HTERT RPE-1 (cell line): Measurements from ENCODE around the gene CHRM5.

Experiments used
- in situ Hi-C: fragments of 300-500 bp; cut with MboI; formaldehyde crosslinking; loops from 4 replicates; pipeline ENCODE4 v1.14.3; 2020; ENCODE audit warnings: low sequenced_read_pairs

The CHRM5 gene

GRCh38 chr15:33968224-33968623 is at the start of gene CHRM5:
CHRM5 (plus strand) TSS chr15:33968497; CDS start chr15:34062718, 94,221 bp downstream.
- in situ Hi-C loops, result no loop called here

GRCh38 chr15:33923446-33923845 is 44.9 kb upstream of the CHRM5 start:
- in situ Hi-C loops, result no loop called here

GRCh38 chr15:33926260-33926659 is 42.0 kb upstream of the CHRM5 start:
- in situ Hi-C loops, result no loop called here

- in situ Hi-C loops, result no loop called here
Observed at GRCh38 chr15:33932734-33933133, 35.6 kb upstream of the CHRM5 start.

GRCh38 chr15:33934396-33934795 is 33.9 kb upstream of the CHRM5 start:
- in situ Hi-C loops, result no loop called here

- in situ Hi-C loops, result no loop called here
Observed at GRCh38 chr15:33934921-33935320, 33.4 kb upstream of the CHRM5 start.

- in situ Hi-C loops, result no loop called here
Observed at GRCh38 chr15:33941279-33942063, 26.8 kb upstream of the CHRM5 start.

- in situ Hi-C loops, result no loop called here
Observed at GRCh38 chr15:33946152-33946551, 22.1 kb upstream of the CHRM5 start.

GRCh38 chr15:33955945-33956344 is 12.4 kb upstream of the CHRM5 start:
- in situ Hi-C loops, result no loop called here

GRCh38 chr15:33956397-33956796 is 11.9 kb upstream of the CHRM5 start:
- in situ Hi-C loops, result no loop called here

GRCh38 chr15:33959844-33960548 is 8.3 kb upstream of the CHRM5 start:
- in situ Hi-C loops, result no loop called here

- in situ Hi-C loops, result no loop called here
Observed at GRCh38 chr15:33960549-33960935, 7.8 kb upstream of the CHRM5 start.

GRCh38 chr15:33963831-33964664 is 4.2 kb upstream of the CHRM5 start:
- in situ Hi-C loops, result no loop called here

- in situ Hi-C loops, result no loop called here
Observed at GRCh38 chr15:33964665-33965040, 3.6 kb upstream of the CHRM5 start.

GRCh38 chr15:33968821-33969220 is 524 bp downstream of the CHRM5 start:
- in situ Hi-C loops, result no loop called here

- in situ Hi-C loops, result no loop called here
Observed at GRCh38 chr15:33971811-33972210, 3.5 kb downstream of the CHRM5 start.

GRCh38 chr15:33975022-33975565 is 6.8 kb downstream of the CHRM5 start:
- in situ Hi-C loops, result no loop called here

- in situ Hi-C loops, result no loop called here
Observed at GRCh38 chr15:33980159-33980558, 11.9 kb downstream of the CHRM5 start.

GRCh38 chr15:33982516-33982915 is 14.2 kb downstream of the CHRM5 start:
- in situ Hi-C loops, result no loop called here

GRCh38 chr15:33985287-33985686 is 17.0 kb downstream of the CHRM5 start:
- in situ Hi-C loops, result no loop called here

GRCh38 chr15:33985751-33986150 is 17.5 kb downstream of the CHRM5 start:
- in situ Hi-C loops, result no loop called here
